ENCODE data around the gene HIPK1.
A peak's percentile ranks its signal among the peaks of the same experiment; 100 is the strongest.

Gene HIPK1

DNA sequence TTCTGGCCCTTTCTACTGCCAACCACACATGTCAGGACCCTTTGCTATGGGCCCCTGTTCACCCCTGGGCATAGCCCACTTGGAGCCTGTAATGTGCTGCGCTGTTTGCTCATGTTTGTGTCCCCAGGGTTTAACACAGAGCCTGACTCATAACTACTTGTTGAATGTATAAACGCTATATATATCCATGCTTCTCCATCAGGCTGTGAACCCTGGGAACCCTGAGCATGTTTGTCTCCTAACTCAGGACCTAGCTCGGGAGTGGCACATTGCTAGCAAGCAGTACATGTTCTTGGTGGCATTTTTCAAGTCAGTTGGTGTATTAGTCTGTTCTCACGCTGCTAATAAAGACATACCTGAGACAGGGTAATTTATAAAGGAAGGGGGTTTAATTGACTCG is 58.1 kb downstream of the HIPK1 start:
- DNase-seq (ENCODE audit: low read depth in 2 of 2) = peak in 1 of 2 donors; percentile 39
- H3K4me3 ChIP-seq (replicated peaks in 1 of 2; ENCODE audit: low read depth in 2 of 2, low read length in 2 of 2) = no peak overlapping the region
- TF ChIP-seq CTCF (IDR thresholded peaks at IDR 0.05; ENCODE audit: low read depth, low read length) = no peak

DNA sequence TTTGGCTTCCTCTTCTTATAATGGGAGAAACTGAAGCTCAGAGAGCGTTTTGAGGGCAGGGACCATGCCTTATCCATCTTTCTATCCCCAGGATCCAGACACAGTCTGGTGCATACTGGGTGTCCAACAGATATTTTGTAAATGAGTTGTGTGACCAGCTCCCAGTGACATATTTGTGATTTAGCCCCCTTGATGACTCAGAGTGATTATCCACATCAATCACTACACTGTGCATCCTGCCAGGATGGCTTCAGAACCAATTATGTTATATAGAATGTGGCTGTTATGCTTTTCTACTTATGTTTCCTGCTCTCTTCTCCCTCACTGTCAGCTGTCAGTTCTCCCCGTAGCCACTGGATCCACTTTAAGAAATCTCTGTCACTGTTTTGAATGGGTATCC is 61.4 kb downstream of the HIPK1 start:
- DNase-seq (ENCODE audit: low read depth in 2 of 2) = no peak
- no peak for TF ChIP-seq CTCF (IDR thresholded peaks at IDR 0.05; ENCODE audit: low read depth, low read length)

GRCh38 chr1:113990961-113991360 is 61.8 kb downstream of the HIPK1 start:
- no peak for DNase-seq (ENCODE audit: low read depth in 2 of 2)
- no peak overlapping the region for H3K4me3 ChIP-seq (replicated peaks in 1 of 2; ENCODE audit: low read depth in 2 of 2, low read length in 2 of 2)
- no peak for TF ChIP-seq CTCF (IDR thresholded peaks at IDR 0.05; ENCODE audit: low read depth, low read length)

More for the DNA sequence above, 61.4 kb downstream of the HIPK1 start:
- H3K4me3 ChIP-seq (replicated peaks in 1 of 2; ENCODE audit: low read depth in 2 of 2, low read length in 2 of 2) = no peak overlapping the region

DNA sequence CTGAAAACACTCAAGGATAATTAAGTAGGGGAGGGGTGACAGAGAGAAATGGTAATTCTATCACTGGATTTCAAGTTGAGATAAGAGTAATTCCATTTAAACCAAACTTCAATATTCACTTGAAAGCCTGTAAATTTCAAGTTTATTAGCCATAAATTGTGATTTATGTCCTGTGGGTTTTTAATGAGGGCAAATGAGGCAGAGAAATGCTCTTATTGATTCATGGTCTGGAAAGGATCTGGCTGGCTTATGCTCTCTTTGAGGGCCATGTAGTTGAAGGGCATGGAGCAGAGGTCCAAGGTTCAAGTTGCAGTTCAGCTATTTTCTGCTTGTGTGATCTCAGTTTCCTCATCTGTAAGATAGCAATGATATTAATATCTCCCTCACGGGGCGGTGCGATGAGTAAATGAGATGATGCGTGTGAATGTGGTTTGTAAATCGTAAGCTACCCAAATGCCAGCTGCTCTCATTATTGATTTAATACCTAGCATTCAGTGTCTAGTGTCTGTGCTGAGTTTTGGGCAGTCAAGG is 62.4 kb downstream of the HIPK1 start:
- DNase-seq (ENCODE audit: low read depth in 2 of 2) = no peak
- H3K4me3 ChIP-seq (replicated peaks in 1 of 2; ENCODE audit: low read depth in 2 of 2, low read length in 2 of 2) = no peak overlapping the region
- no peak for TF ChIP-seq CTCF (IDR thresholded peaks at IDR 0.05; ENCODE audit: low read depth, low read length)

DNA sequence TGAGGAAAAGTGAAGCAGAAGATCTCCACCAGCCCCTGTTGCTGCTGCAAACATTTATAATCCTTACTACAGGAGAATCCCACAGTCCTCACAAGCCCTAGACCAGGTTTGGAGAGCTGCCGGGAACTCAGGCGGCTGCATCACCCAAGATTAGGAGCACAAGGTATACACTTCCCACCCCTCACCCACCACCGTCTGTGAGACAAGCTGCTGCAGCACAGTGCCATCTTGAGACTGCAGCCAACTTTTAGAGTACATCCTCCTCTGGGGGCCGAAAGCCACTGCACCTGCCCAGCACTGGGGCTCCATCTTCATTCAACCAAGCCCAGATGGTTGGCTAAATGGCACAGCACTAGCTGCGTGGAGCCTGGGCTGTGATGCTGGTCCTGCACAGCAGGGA is 63.9 kb downstream of the HIPK1 start:
- DNase-seq (ENCODE audit: low read depth in 2 of 2) = no peak
- TF ChIP-seq CTCF (IDR thresholded peaks at IDR 0.05; ENCODE audit: low read depth, low read length) = no peak
- no peak overlapping the region for H3K4me3 ChIP-seq (replicated peaks in 1 of 2; ENCODE audit: low read depth in 2 of 2, low read length in 2 of 2)

DNA sequence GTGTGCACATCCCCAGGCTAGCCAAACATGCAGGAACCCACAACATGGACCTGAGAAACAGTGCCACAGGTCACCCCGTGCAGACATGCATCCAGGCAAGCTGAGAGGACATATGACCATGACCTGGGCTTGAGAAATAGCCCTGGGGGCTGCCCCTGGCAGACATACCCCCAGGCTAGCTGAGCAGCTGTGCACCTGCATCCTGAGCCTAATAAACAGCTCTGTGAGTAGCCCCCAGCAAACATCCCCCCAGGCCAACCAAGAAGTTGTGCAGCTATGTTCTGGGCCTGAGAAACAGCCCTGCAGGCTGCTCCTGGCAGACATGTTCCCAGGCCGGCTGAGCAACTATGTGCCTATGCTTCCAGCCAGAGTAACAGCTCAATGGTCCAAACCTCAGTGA is 64.6 kb downstream of the HIPK1 start:
- no peak for DNase-seq (ENCODE audit: low read depth in 2 of 2)
- no peak overlapping the region for H3K4me3 ChIP-seq (replicated peaks in 1 of 2; ENCODE audit: low read depth in 2 of 2, low read length in 2 of 2)
- TF ChIP-seq CTCF (IDR thresholded peaks at IDR 0.05; ENCODE audit: low read depth, low read length) = no peak

DNA sequence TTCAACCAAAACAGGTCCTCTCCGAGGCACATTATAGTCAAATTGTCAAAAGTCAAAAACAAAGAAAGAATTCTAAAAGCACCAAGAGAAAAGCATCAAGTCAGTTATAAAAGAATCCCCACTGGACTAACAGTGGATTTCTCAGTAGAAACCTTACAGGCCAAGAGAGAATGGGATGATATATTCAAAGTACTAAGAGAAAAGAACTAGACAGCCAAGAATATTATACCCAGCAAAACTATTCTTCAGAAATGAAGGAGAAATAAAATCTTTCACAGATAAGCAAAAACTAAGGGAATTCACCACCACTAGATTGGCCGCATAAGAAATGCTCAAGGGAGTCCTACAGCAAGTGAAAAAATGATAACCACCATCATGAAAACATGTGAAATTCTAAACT is 66.3 kb downstream of the HIPK1 start:
- H3K4me3 ChIP-seq (replicated peaks in 1 of 2; ENCODE audit: low read depth in 2 of 2, low read length in 2 of 2) = no peak overlapping the region
- no peak for DNase-seq (ENCODE audit: low read depth in 2 of 2)
- TF ChIP-seq CTCF (IDR thresholded peaks at IDR 0.05; ENCODE audit: low read depth, low read length) = no peak

Measured in cardiac fibroblast (primary cell).